MM.1S (cell line): ENCODE results near the gene CDH20.

Experiments
- CTCF ChIP-seq: fragments of 300-600 bp; sonication (generic); IDR thresholded peaks from 2 replicates; pipeline ENCODE4 v1.5.1; 2016; ENCODE audit warnings: antibody characterized with exemption, low read length, mixed read lengths
- EZH2 ChIP-seq: fragments of 300-600 bp; sonication (generic); optimal IDR thresholded peaks from 2 replicates; pipeline ENCODE3; 2017; ENCODE audit warnings: low read depth, mild to moderate bottlenecking, antibody characterized with exemption, low read length, mixed read lengths

GRCh38 chr18:61544178-61544577 lies 210.9 kb downstream of the CDH20 start:
- TF ChIP-seq CTCF: no peak
- no peak for TF ChIP-seq EZH2
